ENCODE results near the gene ZNF600.
"Not testable (repeated sequence)": the region's sequence is repeated elsewhere in the genome, so short reads cannot be mapped to it uniquely, and the experiment has no call there.

ZNF600 gene

DNA sequence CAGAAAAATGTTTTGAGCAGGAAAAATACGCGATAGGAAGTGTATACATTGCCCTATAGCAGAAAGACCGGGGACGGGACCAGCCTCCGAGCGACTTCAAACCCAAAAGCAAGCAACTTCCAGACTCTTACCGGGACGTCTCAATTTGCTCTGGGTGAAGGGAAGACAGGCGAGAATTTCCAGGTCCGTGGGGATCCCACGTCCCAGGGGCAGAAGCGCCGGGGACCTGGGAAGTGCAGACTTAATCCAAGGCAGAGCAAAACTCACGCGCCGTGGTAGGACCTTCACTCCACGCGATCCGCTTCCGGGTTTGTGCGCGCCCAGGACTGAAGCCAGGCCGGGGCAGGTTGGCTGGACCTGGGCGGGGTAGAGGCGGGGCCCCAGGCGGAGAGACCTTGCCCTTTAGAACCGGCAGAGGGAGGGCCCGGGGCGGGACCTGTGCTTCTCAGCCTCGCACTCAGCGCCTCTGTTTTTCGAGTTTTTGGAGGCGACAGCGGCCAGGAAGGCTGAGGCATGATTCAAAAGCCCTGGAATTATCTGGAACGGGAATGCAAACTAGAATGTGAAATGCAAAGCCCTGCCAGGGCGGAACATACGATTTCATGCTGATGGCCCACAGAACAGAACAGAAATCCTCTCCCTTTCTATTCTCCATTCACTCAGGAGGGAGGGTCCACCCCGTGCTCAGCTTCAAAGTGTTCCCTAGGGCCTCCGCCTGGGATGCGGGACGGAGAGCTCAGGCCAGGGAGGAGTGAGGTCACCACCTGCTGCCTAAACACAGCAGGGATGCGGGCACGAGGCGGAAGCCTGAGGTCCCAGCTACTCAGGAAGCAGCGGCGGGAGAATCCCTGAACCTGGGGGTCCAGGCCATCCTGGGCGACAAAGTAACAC is at the start of gene ZNF600:
TSS of gene ZNF600 (minus strand) at position 328 of the 891 bp plus-strand sequence. CDS start 7,903 bp downstream, outside the sequence.
- DNase-seq (ENCODE audit: low read depth): peak; percentile 80

GRCh38 chr19:52834289-52834688 is 47.7 kb upstream of the ZNF600 start:
- not testable (repeated sequence) for DNase-seq (ENCODE audit: low read depth)

GRCh38 chr19:52833541-52833940 is 47.0 kb upstream of the ZNF600 start:
- DNase-seq (ENCODE audit: low read depth): not testable (repeated sequence)

- not testable (repeated sequence) for DNase-seq (ENCODE audit: low read depth)
Measured at GRCh38 chr19:52829866-52830265, 43.3 kb upstream of the ZNF600 start.

GRCh38 chr19:52825765-52826164 is 39.2 kb upstream of the ZNF600 start:
- no peak for DNase-seq (ENCODE audit: low read depth)

DNA sequence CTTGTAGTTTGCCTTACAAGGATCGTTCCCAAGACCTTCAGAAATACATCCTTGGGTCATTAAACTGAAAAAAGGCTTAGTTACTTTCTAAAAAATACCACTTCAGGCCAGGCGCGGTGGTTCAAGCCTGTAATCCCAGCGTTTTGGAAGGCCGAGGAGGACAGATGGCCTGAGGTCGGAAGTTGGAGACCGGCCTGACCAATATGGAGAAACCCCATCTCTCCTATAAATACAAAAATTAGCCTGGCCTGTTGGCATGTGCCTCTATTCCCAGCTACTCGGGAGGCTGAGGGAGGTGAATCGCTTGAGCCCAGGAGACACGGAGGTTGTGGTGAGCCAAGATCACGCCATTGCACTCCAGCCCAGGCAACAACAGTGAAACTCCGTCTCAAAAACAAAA is 37.1 kb upstream of the ZNF600 start:
- DNase-seq (ENCODE audit: low read depth): no peak

DNA sequence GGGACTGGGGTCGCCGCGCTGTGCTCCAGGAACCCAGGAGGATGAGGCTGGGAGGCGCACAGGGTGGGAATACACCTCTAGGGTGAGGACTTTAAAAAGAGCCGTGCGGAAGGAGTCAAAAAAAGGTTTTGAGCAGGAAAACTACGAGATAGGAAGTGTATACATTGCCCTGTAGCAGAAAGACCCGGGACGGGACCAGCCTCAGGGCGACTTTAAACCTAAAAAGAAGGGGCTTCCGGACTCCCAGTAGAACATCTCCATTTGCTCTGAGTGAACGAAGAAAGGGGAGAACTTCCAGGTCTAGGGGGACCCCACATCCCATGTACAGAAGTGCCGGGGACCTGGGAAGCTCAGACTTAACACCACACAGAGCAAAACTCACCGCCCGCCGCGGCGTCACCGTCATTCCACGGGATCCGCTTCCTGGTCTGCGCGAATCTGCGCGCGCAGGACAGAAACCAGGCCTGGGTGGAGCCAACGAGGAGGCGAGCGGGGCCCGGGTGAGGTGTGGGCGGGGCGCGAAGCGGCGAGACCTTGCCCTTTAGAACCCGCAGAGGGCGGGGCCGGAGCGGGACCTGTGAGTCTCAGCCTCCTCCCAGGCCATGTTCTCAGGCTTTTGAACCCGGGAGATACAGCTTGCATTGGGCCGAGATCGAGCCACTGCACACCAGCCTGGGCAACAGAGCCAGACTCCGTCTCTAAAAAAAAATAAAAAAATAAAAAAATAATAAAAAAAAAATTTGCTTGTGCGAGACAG is 34.8 kb upstream of the ZNF600 start, which contains the start of gene ZNF28:
TSS of gene ZNF28 (minus strand) at position 430 of the 757 bp plus-strand sequence. CDS start 3,675 bp downstream, outside the sequence.
- peak; percentile 60 for DNase-seq (ENCODE audit: low read depth)

- DNase-seq (ENCODE audit: low read depth): peak; percentile 56
Measured at GRCh38 chr19:52820472-52821203, 34.0 kb upstream of the ZNF600 start.

- no peak for DNase-seq (ENCODE audit: low read depth)
Measured at GRCh38 chr19:52809801-52810200, 23.2 kb upstream of the ZNF600 start.

DNA sequence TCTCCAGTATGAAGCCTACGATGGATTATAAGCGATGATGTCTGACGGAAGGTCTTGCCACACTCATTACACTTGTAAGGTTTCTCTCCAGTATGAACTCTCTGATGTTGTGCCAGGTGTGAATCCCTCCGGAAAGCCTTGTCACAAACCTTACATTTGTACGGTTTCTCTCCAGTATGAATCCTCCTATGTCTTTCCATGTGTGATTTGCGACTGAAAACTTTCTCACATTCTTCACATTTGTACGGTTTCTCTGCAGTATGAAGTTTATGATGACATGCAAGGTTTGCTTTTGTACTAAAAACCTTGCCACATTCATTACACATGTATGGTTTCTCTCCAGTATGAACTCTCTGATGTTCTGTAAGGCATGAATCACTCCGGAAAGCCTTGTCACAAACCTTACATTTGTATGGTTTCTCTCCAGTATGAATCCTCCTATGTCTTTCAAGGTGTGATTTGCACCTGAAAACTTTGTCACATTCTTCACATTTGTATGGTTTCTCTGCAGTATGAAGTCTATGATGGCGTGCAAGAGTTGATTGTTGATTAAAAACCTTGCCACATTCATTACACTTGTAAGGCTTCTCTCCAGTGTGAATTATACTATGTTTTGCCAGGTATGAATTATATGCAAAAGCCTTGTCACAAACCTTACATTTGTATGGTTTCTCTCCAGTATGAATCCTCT is 13.5 kb upstream of the ZNF600 start:
- not testable (repeated sequence) for DNase-seq (ENCODE audit: low read depth)

- no peak for DNase-seq (ENCODE audit: low read depth)
Measured at GRCh38 chr19:52789440-52789839, 2.8 kb upstream of the ZNF600 start.

GRCh38 chr19:52786078-52786463 is 520 bp downstream of the ZNF600 start:
- DNase-seq (ENCODE audit: low read depth): peak; percentile 13

DNA sequence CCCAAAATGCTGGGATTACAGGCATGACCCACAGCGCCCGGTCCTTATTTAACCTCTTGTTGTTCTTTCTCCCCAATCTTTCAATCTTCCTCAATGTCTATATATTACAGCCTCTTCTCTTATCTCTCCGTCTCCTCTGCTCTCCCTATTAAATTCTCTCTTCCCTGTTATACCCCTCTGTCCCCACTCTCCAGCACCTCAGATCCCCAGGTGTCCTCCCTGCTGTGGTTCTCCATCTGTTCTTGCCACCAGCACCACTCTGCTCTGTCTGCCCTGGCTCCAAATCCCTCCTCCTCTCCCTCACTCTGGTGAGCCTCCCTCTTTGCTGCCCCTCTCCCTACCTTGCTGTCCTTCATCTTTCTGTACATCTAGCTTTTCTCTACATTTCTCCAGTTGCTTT is 1.1 kb downstream of the ZNF600 start:
- DNase-seq (ENCODE audit: low read depth): no peak

GRCh38 chr19:52782864-52783263 is 3.7 kb downstream of the ZNF600 start:
- DNase-seq (ENCODE audit: low read depth): peak; percentile 65

DNA sequence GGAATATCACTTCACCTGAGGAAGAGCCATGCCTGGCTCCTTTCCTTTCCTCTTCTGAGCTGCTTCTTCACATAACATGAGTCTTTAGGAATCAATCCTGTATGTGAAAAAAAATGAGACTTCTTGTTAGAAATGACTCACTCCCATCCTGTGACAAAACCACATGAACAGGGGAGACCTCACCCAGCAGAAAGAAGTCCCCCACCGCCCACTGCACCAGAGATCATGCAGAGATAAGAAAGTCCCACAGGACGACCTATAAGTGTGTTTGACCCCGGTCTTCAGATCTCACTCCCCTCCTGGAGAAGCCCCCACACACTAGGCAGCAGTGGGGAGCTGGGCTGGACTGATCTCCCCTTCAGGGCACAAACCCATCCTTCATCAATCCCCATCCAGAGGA is 7.8 kb downstream of the ZNF600 start:
- peak; percentile 23 for DNase-seq (ENCODE audit: low read depth)

DNA sequence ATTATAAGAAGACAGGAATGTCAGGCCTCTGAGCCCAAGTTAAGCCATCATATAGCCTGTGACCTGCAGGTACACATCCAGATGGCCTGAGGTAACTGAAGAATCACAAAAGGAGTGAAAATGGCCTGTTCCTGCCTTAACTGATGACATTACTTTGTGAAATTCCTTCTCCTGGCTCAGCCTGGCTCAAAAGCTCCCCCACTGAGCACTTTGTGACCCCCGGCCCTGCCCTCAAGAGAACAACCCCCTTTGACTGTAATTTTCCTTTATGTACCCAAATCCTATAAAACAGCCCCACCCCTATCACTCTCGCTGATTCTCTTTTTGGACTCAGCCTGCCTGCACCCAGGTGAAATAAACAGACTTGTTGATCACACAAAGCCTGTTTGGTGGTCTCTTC is 30.1 kb downstream of the ZNF600 start:
- not testable (repeated sequence) for DNase-seq (ENCODE audit: low read depth)

- no peak for DNase-seq (ENCODE audit: low read depth)
Measured at GRCh38 chr19:52749780-52750179, 36.8 kb downstream of the ZNF600 start.

- peak; percentile 74 for DNase-seq (ENCODE audit: low read depth)
Measured at GRCh38 chr19:52748336-52748950, 38.1 kb downstream of the ZNF600 start.

DNA sequence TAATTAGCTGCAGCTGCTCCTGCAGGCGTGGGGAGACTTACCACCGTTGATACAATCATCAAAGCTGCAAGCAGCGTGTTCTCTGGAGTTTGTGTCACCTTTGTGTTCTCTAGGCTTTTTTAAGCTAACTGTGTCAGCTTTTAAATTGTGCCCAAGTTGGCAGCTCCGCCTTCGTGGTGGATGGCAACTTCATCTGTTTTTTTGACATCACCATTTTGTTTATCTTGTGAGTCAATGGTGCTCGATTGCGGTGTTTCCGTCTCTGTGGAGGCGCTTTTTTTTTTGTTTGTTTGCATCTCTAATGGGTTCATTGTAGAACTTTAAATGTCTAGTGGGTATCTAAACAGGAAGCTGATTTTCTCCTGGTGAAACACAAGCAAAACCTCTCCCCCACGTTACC is 40.7 kb downstream of the ZNF600 start:
- DNase-seq (ENCODE audit: low read depth): peak; percentile 18

DNA sequence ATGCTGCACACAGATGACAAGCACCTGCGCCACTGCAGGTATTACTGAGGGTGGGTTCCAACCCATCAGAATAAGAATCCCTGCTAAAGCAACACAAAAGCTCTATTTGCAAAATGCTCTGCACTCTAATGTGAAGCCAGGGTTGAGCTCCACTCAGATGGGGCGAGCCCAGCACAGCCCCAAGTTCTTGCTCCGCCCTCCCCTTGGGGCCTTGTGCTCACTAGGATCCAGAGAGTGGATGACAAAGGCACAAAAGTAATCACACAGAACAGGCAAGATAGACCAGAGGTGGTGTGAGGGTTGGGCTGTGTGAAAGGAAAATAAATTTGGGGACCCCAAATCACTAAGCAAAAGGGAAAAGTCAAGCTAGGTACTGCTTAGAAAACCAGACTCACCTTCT is 43.5 kb downstream of the ZNF600 start:
- no peak for DNase-seq (ENCODE audit: low read depth)

- DNase-seq (ENCODE audit: low read depth): peak; percentile 19
Measured at GRCh38 chr19:52742516-52742915, 44.1 kb downstream of the ZNF600 start.
